Astrocyte (in vitro differentiated cells and primary cell): ENCODE data around the gene MVP.

Source experiments
- CTCF ChIP-seq: IDR thresholded peaks from 2 replicates; pipeline ENCODE4 v1.5.1; 2011; ENCODE audit warnings: low read depth, mild to moderate bottlenecking, inconsistent platforms, low read length, moderate library complexity; ENCODE audit not compliant: insufficient read depth
- EZH2 ChIP-seq: IDR thresholded peaks from 2 replicates; pipeline ENCODE4 v1.6.1; 2012; ENCODE audit warnings: mild to moderate bottlenecking, low read length, inconsistent platforms; ENCODE audit not compliant: insufficient read depth

- TF ChIP-seq CTCF = no peak
- TF ChIP-seq EZH2 = no peak
These were observed 25.4 kb downstream of the MVP start for GRCh38 chr16:29845656-29846055.
